Caki2 (cell line): ENCODE measurements around the gene CASP14. TPM values are rescaled to one million over a fixed set of nuclear protein-coding genes. Genes with fewer than 3 reads are reported as not detected.
"Not testable (repeated sequence)": the region's sequence is repeated elsewhere in the genome, so short reads cannot be mapped to it uniquely, and the experiment has no call there.

Experiments used
- DNase-seq: peaks from one replicate; pipeline ENCODE4 v3.0.0-alpha.2; 2015; ENCODE audit warnings: low read depth
- in situ Hi-C: cut with HindIII; loops from 2 replicates; pipeline ENCODE4 v1.10.0; 2016; ENCODE audit warnings: low sequenced_read_pairs, low pct_unique_long_range_greater_than_20kb, mixed read lengths
- total RNA-seq: library from RNA; depleted of rRNA; stranded (reverse); fragments of >200 nt; shearing (Covaris generic); gene quantifications from 2 replicates; pipeline ENCODE4 v1.2.3, GENCODE V29; 2014; ENCODE audit warnings: low replicate concordance

The CASP14 gene
- total RNA-seq, 1 experiment from 2014 or later, result not detected

- in situ Hi-C loops, result no loop called here
- no peak for DNase-seq
These were observed 1.2 kb upstream of the CASP14 start for GRCh38 chr19:15048128-15048527.

GRCh38 chr19:15050639-15051038, 1.4 kb downstream of the CASP14 start:
- in situ Hi-C loops, result no loop called here
- no peak for DNase-seq

- in situ Hi-C loops, result no loop called here
These were observed 12.8 kb downstream of the CASP14 start for GRCh38 chr19:15062036-15062435.

GRCh38 chr19:15070386-15070785, 21.1 kb downstream of the CASP14 start:
- in situ Hi-C loops, DNase-seq: not testable (repeated sequence)

More at GRCh38 chr19:15062036-15062435, 12.8 kb downstream of the CASP14 start:
- DNase-seq, result no peak

- no peak for DNase-seq
- in situ Hi-C loops, result no loop called here
These were observed 23.8 kb downstream of the CASP14 start for GRCh38 chr19:15072930-15073647.

GRCh38 chr19:15074371-15074770, 25.1 kb downstream of the CASP14 start:
- in situ Hi-C loops, result no loop called here
- DNase-seq, result no peak

GRCh38 chr19:15075806-15076205, 26.5 kb downstream of the CASP14 start:
- in situ Hi-C loops, result no loop called here
- DNase-seq, result no peak

- DNase-seq, in situ Hi-C loops: not testable (repeated sequence)
These were observed 30.7 kb downstream of the CASP14 start for GRCh38 chr19:15080002-15080401.

GRCh38 chr19:15081911-15082310, 32.6 kb downstream of the CASP14 start, which contains the start of gene OR1I1:
Gene OR1I1 (plus strand): TSS chr19:15082211. CDS start chr19:15087066, 4,855 bp downstream.
- in situ Hi-C loops, result no loop called here
- DNase-seq, result no peak

- in situ Hi-C loops, result no loop called here
These were observed 37.9 kb downstream of the CASP14 start for GRCh38 chr19:15087182-15087581.

GRCh38 chr19:15091918-15092753, 42.9 kb downstream of the CASP14 start:
- in situ Hi-C loops, result no loop called here
- peak; percentile 55 for DNase-seq

More at GRCh38 chr19:15087182-15087581, 37.9 kb downstream of the CASP14 start:
- DNase-seq, result no peak

GRCh38 chr19:15093001-15093400, 43.7 kb downstream of the CASP14 start:
- no peak for DNase-seq
- in situ Hi-C loops, result no loop called here

GRCh38 chr19:15096223-15096622, 46.9 kb downstream of the CASP14 start:
- no peak for DNase-seq
- in situ Hi-C loops, result no loop called here

- in situ Hi-C loops, DNase-seq: not testable (repeated sequence)
These were observed 48.7 kb downstream of the CASP14 start for GRCh38 chr19:15097980-15098379.

GRCh38 chr19:15098460-15098859, 49.2 kb downstream of the CASP14 start:
- DNase-seq, result no peak
- in situ Hi-C loops, result no loop called here

- in situ Hi-C loops, result no loop called here
- no peak for DNase-seq
These were observed 49.8 kb downstream of the CASP14 start for GRCh38 chr19:15099017-15099582.

GRCh38 chr19:15101479-15102082, 52.3 kb downstream of the CASP14 start:
- peak; percentile 23 for DNase-seq
- in situ Hi-C loops, result no loop called here

GRCh38 chr19:15104003-15104402, 54.7 kb downstream of the CASP14 start:
- no peak for DNase-seq
- in situ Hi-C loops, result no loop called here

- in situ Hi-C loops, result no loop called here
- no peak for DNase-seq
These were observed 55.1 kb downstream of the CASP14 start for GRCh38 chr19:15104411-15104810.
